Measurements from ENCODE around the gene PIKFYVE. TPM values are rescaled to one million over a fixed set of nuclear protein-coding genes. Genes with fewer than 3 reads are reported as not detected.

Gene PIKFYVE
- total RNA-seq, 1 experiment from 2014 or later, result 34.8 TPM

DNA sequence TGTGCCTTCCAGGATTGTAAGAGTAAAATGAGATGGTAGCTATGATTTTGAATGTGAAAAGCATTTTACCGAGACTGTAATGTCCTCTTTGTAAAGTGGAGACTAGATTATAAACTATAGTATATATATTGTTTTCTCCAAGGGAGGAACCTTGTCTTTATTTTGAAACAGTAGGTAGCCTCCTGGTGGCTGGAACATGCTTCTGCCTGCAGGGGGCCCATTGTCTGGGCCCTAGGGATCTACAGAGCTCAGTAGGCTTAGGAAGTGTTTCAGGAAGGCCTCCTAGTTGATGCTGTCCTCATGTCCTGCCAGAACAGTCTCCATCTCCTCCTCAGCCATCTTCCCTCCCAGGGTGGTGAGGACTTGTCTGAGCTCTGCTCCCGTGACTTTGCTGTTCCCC is 3.0 kb downstream of the PIKFYVE start:
- H3K36me3 ChIP-seq (ENCODE audit: control insufficient read depth, insufficient read depth, low read length), result peaks cover 31% of the 10 kb centered on the region
- peaks cover 18% of the 10 kb centered on the region for H3K4me1 ChIP-seq (ENCODE audit: control insufficient read depth, insufficient read depth, low read length)
- TF ChIP-seq, protein P1, sequence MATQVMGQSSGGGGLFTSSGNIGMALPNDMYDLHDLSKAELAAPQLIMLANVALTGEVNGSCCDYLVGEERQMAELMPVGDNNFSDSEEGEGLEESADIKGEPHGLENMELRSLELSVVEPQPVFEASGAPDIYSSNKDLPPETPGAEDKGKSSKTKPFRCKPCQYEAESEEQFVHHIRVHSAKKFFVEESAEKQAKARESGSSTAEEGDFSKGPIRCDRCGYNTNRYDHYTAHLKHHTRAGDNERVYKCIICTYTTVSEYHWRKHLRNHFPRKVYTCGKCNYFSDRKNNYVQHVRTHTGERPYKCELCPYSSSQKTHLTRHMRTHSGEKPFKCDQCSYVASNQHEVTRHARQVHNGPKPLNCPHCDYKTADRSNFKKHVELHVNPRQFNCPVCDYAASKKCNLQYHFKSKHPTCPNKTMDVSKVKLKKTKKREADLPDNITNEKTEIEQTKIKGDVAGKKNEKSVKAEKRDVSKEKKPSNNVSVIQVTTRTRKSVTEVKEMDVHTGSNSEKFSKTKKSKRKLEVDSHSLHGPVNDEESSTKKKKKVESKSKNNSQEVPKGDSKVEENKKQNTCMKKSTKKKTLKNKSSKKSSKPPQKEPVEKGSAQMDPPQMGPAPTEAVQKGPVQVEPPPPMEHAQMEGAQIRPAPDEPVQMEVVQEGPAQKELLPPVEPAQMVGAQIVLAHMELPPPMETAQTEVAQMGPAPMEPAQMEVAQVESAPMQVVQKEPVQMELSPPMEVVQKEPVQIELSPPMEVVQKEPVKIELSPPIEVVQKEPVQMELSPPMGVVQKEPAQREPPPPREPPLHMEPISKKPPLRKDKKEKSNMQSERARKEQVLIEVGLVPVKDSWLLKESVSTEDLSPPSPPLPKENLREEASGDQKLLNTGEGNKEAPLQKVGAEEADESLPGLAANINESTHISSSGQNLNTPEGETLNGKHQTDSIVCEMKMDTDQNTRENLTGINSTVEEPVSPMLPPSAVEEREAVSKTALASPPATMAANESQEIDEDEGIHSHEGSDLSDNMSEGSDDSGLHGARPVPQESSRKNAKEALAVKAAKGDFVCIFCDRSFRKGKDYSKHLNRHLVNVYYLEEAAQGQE (IDR thresholded peaks at IDR 0.05; ENCODE audit: insufficient read depth in 1 of 2, low read depth in 2 of 2, low read length in 1 of 2), result no peak
- TF ChIP-seq, protein P2, sequence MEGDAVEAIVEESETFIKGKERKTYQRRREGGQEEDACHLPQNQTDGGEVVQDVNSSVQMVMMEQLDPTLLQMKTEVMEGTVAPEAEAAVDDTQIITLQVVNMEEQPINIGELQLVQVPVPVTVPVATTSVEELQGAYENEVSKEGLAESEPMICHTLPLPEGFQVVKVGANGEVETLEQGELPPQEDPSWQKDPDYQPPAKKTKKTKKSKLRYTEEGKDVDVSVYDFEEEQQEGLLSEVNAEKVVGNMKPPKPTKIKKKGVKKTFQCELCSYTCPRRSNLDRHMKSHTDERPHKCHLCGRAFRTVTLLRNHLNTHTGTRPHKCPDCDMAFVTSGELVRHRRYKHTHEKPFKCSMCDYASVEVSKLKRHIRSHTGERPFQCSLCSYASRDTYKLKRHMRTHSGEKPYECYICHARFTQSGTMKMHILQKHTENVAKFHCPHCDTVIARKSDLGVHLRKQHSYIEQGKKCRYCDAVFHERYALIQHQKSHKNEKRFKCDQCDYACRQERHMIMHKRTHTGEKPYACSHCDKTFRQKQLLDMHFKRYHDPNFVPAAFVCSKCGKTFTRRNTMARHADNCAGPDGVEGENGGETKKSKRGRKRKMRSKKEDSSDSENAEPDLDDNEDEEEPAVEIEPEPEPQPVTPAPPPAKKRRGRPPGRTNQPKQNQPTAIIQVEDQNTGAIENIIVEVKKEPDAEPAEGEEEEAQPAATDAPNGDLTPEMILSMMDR (IDR thresholded peaks at IDR 0.05), result peak; percentile 25
- no peak for TF ChIP-seq POLR2AphosphoS5 (IDR thresholded peaks at IDR 0.05; ENCODE audit: low read depth, low read length)
- TF ChIP-seq TCF7L2 (IDR thresholded peaks at IDR 0.05; ENCODE audit: low read depth, low read length), result no peak
- DNase-seq (ENCODE audit: low read depth, low spot score) (no peak), ATAC-seq (no peak)
- H3K9me3 ChIP-seq (ENCODE audit: control insufficient read depth, insufficient read depth, low read depth, low read length), result no peaks in the 10 kb centered on the region
- no peak overlapping the region for H3K4me3 ChIP-seq (ENCODE audit: low read depth in 2 of 2, low read length in 2 of 2)
- no peak overlapping the region for H3K27ac ChIP-seq (ENCODE audit: low read length)
- in situ Hi-C loops (cut with HindIII; ENCODE audit: low pct_unique_long_range_greater_than_20kb, low sequenced_read_pairs) (no loop called here), intact Hi-C loops (cut with micrococcal nuclease; ENCODE audit: unreplicated experiment) (no loop called here)
- CTCF ChIA-PET, result interaction anchor here (0.5 kb wide), 1 partner anchor 70 kb away, joined by 3 read pairs; no protein-coding TSS in a partner anchor
- POLR2A ChIA-PET, result interaction anchor here (0.6 kb wide), 1 partner anchor 21 kb away, joined by 4 read pairs; no protein-coding TSS in a partner anchor
- BruUV-seq (replicated peaks), result no TSS peak
- H3K27me3 ChIP-seq (ENCODE audit: control insufficient read depth, insufficient read depth, low read length), result no peaks in the 10 kb centered on the region

DNA sequence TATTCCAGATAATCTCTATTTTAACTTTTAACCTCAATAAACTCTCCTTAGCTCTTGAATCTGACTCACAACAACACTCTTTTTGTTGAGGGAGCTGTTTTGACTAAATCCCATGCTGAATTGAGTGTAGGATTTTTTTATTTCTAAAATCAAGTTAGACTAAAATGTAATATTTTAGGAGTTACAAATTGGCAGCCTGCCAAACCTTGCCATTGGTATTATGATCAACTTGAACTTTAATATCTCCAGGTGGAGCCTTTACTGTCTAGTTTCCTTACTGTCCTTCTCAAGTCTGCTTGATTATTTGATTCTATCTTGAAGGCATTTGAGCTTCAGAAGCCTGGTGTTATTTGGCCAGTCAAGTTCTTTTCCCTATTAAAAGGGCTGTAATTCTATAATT is 8.7 kb downstream of the PIKFYVE start:
- no peaks in the 10 kb centered on the region for H3K4me1 ChIP-seq (ENCODE audit: control insufficient read depth, insufficient read depth, low read length)
- intact Hi-C loops (cut with micrococcal nuclease; ENCODE audit: unreplicated experiment) (no loop called here), in situ Hi-C loops (cut with HindIII; ENCODE audit: low pct_unique_long_range_greater_than_20kb, low sequenced_read_pairs) (no loop called here)
- ChIA-PET CTCF (interaction anchor here (0.6 kb wide), 1 partner anchor 172 kb away, joined by 4 read pairs; no protein-coding TSS in a partner anchor), POLR2A (interaction anchor here (0.6 kb wide), 1 partner anchor 160 kb away, joined by 3 read pairs; no protein-coding TSS in a partner anchor)
- no peak overlapping the region for H3K4me3 ChIP-seq (ENCODE audit: low read depth in 2 of 2, low read length in 2 of 2)
- H3K27me3 ChIP-seq (ENCODE audit: control insufficient read depth, insufficient read depth, low read length), result no peaks in the 10 kb centered on the region
- H3K9me3 ChIP-seq (ENCODE audit: control insufficient read depth, insufficient read depth, low read depth, low read length), result no peaks in the 10 kb centered on the region
- no TSS peak for BruUV-seq (replicated peaks)
- H3K36me3 ChIP-seq (ENCODE audit: control insufficient read depth, insufficient read depth, low read length), result peaks cover 59% of the 10 kb centered on the region
- DNase-seq (ENCODE audit: low read depth, low spot score) (no peak), ATAC-seq (no peak)
- H3K27ac ChIP-seq (ENCODE audit: low read length), result no peak overlapping the region
- TF ChIP-seq SIN3A (IDR thresholded peaks at IDR 0.05; ENCODE audit: borderline replicate concordance, insufficient read depth, low read depth, low read length), result no peak
- TF ChIP-seq TCF7L2 (IDR thresholded peaks at IDR 0.05; ENCODE audit: low read depth, low read length), result no peak
- TF ChIP-seq, protein P2 (IDR thresholded peaks at IDR 0.05), result no peak
- no peak for TF ChIP-seq POLR2AphosphoS5 (IDR thresholded peaks at IDR 0.05; ENCODE audit: low read depth, low read length)
- TF ChIP-seq, protein P1 (IDR thresholded peaks at IDR 0.05; ENCODE audit: insufficient read depth in 1 of 2, low read depth in 2 of 2, low read length in 1 of 2), result no peak
